Fibroblast of villous mesenchyme (primary cell): ENCODE measurements around the gene CDKN3. TPM values are rescaled to one million over a fixed set of nuclear protein-coding genes. Genes with fewer than 3 reads are reported as not detected.
"Not testable (repeated sequence)": the region's sequence is repeated elsewhere in the genome, so short reads cannot be mapped to it uniquely, and the experiment has no call there.

ENCODE experiments used
- DNase-seq: peaks from one replicate; pipeline ENCODE4 v3.0.0-alpha.2; 2010; ENCODE audit warnings: low read depth
- H3K4me3 ChIP-seq: 2 replicates; pipeline ENCODE4 v1.5.1; 2011; ENCODE audit warnings: low read depth, mild to moderate bottlenecking, low read length
- total RNA-seq: library from RNA; depleted of rRNA; stranded (reverse); fragments of >200 nt; gene quantifications from 2 replicates; pipeline ENCODE4 v1.2.3, GENCODE V29; 2012
- TF ChIP-seq, protein P1 (sequence below): IDR thresholded peaks from 2 replicates; pipeline ENCODE4 v1.5.1; 2012; ENCODE audit warnings: low read depth, mild to moderate bottlenecking, low read length; ENCODE audit not compliant: insufficient read depth

CDKN3 gene
- total RNA-seq, 1 donor = 42.7 TPM

DNA sequence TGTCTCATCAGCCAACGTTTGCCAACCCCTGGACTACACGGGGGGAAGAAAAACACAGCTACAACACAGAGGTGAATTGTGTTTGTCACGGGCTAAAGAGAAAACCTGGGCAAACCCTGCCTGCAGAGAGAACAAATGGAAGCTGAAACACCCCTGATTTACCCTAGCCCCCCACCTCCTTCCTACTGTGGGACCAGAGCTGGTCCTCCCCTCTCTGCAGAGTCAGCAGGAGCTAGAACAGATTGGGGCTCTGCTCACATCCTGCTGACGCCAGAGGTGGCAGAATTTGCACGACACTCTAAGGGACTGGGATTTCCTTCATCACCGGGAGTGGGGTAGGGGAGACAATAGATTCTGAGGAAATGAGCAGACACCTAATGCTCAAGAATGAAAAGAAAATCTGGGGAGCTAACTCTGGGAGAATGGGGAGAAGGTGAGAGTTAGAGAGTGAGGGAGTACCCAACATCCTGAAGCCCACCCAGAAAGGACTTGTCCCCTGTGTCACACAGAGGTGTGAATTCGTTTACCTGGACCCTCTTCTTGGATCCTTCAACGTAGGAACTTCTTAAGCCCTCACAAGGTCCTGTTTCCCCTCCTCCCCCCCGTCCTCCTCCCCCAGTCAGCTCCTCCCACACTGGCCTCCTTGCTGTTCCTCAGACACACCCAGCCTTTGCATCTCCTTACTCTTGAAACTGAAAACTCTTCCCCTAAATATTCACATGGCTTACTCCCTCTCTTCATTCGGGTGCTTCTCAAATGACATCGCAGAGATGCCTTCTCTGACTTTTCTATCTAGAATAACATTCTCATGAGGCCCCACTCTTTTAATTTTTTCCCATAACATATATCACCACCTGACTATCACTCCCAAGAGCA is 26.2 kb upstream of the CDKN3 start:
- H3K4me3 ChIP-seq = no peak overlapping the region
- TF ChIP-seq, protein P1, sequence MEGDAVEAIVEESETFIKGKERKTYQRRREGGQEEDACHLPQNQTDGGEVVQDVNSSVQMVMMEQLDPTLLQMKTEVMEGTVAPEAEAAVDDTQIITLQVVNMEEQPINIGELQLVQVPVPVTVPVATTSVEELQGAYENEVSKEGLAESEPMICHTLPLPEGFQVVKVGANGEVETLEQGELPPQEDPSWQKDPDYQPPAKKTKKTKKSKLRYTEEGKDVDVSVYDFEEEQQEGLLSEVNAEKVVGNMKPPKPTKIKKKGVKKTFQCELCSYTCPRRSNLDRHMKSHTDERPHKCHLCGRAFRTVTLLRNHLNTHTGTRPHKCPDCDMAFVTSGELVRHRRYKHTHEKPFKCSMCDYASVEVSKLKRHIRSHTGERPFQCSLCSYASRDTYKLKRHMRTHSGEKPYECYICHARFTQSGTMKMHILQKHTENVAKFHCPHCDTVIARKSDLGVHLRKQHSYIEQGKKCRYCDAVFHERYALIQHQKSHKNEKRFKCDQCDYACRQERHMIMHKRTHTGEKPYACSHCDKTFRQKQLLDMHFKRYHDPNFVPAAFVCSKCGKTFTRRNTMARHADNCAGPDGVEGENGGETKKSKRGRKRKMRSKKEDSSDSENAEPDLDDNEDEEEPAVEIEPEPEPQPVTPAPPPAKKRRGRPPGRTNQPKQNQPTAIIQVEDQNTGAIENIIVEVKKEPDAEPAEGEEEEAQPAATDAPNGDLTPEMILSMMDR = no peak

DNA sequence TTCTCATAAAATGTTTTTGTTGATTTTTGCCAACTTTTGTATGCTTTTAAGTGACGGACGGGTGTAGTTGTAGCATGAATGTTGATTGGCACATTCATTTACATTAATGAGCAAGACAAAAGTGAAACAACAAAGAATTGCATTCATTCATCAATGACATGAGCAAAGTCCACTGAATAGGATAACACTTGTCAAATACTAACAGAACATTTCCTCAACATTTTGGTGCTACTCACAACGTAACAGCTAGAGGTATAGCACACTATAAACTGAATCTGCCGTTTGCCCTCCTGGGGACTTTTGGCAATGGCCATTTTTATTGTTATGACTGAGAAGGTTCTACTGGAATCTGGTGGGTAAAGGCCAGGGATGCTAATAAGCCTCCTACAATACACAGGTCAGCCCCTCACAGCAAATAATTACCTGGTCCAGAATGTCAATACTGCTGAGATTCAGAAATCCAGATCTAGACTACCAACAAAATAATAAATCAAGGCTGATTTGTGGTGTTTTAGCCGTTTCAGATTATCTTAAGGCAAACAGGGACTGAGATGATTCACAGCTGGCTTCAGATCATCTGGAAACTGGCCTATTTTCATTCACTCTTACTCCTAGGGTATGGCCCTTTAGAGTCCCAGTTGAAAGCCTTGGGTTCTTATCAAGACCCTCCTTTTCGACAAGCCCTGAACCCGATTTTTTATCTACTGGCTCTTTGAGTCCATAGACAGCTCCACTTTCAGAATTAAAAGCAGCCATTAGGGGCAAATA is 22.5 kb upstream of the CDKN3 start:
- peak; percentile 24 for DNase-seq
- TF ChIP-seq, protein P1 = no peak
- H3K4me3 ChIP-seq = no peak overlapping the region

More for the DNA sequence above, 26.2 kb upstream of the CDKN3 start:
- no peak for DNase-seq

DNA sequence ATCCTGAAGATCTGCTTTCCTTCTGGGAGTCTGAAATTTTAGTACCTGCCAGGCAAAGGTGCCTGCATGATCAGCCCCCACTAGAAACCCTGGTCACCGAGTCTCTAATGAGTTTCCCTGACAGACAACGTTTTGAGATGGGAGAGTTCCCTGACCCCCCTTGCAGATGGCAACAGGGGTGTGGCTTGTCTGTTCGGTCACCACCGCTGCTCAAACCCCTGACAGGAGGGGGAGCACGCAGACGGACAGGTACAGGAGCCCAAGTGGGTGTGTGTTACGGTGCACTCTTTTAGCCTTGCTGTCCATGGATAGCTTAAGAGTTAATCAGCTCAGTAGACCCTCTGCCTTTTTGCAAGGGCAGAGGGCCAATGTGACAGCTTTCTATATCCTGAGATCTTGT is 19.3 kb upstream of the CDKN3 start:
- no peak for DNase-seq
- H3K4me3 ChIP-seq = no peak overlapping the region
- TF ChIP-seq, protein P1 = no peak

DNA sequence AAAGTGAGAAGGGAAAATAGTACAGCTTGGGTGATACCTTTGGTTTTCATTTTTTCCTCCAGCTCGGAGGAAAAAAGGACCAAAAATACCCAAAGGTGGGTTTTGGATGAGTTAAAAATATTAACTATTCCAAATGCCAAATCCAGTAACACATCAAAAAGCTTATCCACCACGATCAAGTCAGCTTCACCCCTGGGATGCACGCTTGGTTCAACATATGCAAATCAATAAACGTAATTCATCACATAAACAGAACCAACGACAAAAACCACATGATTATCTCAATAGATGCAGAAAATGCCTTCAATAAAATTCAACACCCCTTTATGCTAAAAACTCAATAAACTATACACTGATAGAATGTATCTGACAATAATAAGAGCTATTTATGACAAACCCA is 17.9 kb upstream of the CDKN3 start:
- H3K4me3 ChIP-seq, DNase-seq: not testable (repeated sequence)

DNA sequence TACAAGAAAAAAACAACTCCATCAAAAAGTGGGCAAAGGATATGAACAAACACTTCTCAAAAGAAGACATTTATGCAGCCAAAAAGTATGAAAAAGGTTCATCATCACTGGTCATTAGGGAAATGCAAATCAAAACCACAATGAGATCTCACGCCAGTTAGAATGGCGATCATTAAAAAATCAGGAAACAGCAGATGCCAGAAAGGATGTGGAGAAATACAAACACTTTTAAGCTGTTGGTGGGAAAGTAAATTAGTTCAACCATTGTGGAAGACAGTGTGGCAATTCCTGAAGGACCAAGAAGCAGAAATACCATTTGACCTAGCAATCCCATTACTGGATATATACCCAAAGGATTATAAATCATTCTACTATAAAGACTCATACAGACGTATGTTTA is 16.2 kb upstream of the CDKN3 start:
- DNase-seq, H3K4me3 ChIP-seq: not testable (repeated sequence)

DNA sequence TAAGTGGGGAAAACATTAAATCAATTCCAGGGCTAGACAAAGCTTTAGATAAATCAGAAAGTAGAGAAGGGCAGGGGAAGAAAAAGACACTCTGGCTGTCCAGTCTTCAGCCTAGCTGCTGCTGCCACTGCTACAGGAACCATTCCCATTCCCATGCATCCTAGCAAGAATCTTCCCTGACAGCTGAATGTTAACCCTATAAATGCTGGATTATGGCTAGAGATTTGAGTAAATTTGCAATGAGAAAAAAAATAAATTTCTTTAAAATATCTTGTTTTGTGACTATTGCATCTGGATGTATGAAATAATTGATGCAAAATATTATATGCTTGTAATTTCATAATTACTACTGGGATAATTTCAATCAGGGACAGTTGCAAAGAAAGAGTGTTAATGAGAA is 15.0 kb upstream of the CDKN3 start:
- no peak for DNase-seq
- TF ChIP-seq, protein P1 = no peak
- H3K4me3 ChIP-seq = no peak overlapping the region

DNA sequence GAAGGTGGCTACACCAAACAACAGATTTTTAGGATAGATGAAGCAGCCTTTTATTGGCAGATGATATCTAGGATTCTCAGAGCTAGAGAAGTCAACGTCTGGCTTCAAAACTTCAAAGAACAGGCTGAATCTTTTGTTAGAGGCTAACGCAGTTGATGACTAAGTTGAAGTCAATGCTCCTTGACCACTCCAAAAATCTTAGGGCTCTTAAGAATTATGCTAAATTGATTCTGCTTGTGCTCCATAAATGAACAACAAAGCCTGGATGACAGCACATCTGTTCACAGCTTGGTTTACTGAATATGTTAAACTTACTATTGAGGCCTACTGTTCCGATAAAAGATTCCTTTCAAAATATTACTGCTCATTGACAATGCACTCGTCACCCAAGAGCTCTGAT is 13.0 kb upstream of the CDKN3 start:
- H3K4me3 ChIP-seq = no peak overlapping the region
- DNase-seq = no peak
- TF ChIP-seq, protein P1 = no peak
